Measurements from ENCODE around the gene AP1G1. TPM values are rescaled to one million over a fixed set of nuclear protein-coding genes. Genes with fewer than 3 reads are reported as not detected.

Gene AP1G1
- total RNA-seq, 1 experiment from 2014 or later: 79.2 TPM

GRCh38 chr16:71843572-71843971, 34.9 kb upstream of the AP1G1 start:
- H3K27ac ChIP-seq (ENCODE audit: insufficient read length, low read depth, low read length): no peak overlapping the region
- no CpG with 5 or more reads among the region's 2 CpGs for WGBS (ENCODE audit: extremely low coverage, insufficient read length, low lambda C conversion rate)

More at GRCh38 chr16:71843572-71843971, 34.9 kb upstream of the AP1G1 start:
- H3K9me3 ChIP-seq (ENCODE audit: control insufficient read depth, low read depth, low read length): no peaks in the 10 kb centered on the region
- Mint-ChIP-seq H3K27me3 (ENCODE audit: low read depth) (no peaks in the 10 kb centered on the region), H3K4me1 (peaks cover 8 to 13% of the 10 kb centered on the region in 2 experiments), H3K9me3 (no peaks in the 10 kb centered on the region), H3K36me3 (ENCODE audit: insufficient read depth in 1 of 3, low read depth in 3 of 3) (peaks cover 5 to 7% (median 6%) of the 10 kb centered on the region in 3 experiments; a peak in 5 of 7 replicates), H3K4me3 (0 out of 5 replicates have a peak overlapping the region, but pooled peaks of 1 of the 2 experiments have one; percentile 52), H3K27ac (no peak overlapping the region)
- no peaks in the 10 kb centered on the region for H3K27me3 ChIP-seq (ENCODE audit: insufficient read depth, low read length)
- H3K23ac ChIP-seq (ENCODE audit: insufficient read length, low read depth, low read length): no peak overlapping the region
- H2BK120ac ChIP-seq (ENCODE audit: low read depth, low read length, poor library complexity, severe bottlenecking): no peak overlapping the region
- H4K5ac ChIP-seq (ENCODE audit: insufficient read length, low read depth, low read length): no peak overlapping the region
- H3K4ac ChIP-seq (ENCODE audit: low read depth, low read length): no peak overlapping the region
- no peak overlapping the region for H2BK5ac ChIP-seq (ENCODE audit: insufficient read length, low read length)
- no peak overlapping the region for H2BK15ac ChIP-seq (ENCODE audit: low read depth, low read length)
- peaks cover 12% of the 10 kb centered on the region; the same call in 1 of the 2 replicates for H3K79me2 ChIP-seq (ENCODE audit: insufficient read depth, low read length)
- H2BK20ac ChIP-seq (ENCODE audit: low read depth, low read length, poor library complexity, severe bottlenecking): no peak overlapping the region
- H4K91ac ChIP-seq (ENCODE audit: insufficient read length, low read depth, low read length): no peak overlapping the region
- no peaks in the 10 kb centered on the region for H4K20me1 ChIP-seq (ENCODE audit: control insufficient read depth, insufficient read depth, insufficient read length)
- peaks cover 5% of the 10 kb centered on the region for H3K23me2 ChIP-seq (ENCODE audit: insufficient read length, low read depth, low read length, poor library complexity, severe bottlenecking)
- no peak overlapping the region for H2BK12ac ChIP-seq (ENCODE audit: insufficient read length, low read depth, low read length)
- H3K4me2 ChIP-seq (ENCODE audit: insufficient read depth, insufficient read length, low read length): no peak overlapping the region
- no peaks in the 10 kb centered on the region for H3K79me1 ChIP-seq (ENCODE audit: insufficient read depth, low read depth, low read length, poor library complexity, severe bottlenecking)
- no peak for DNase-seq
- TF ChIP-seq CTCF (conservative IDR thresholded peaks at IDR 0.05): no peak
- no peak overlapping the region for H3K14ac ChIP-seq (ENCODE audit: insufficient read depth, low read length)
- H4K8ac ChIP-seq (replicated peaks; ENCODE audit: insufficient read length, low read depth, low read length): no peak overlapping the region
- H3K18ac ChIP-seq (ENCODE audit: insufficient read length, low read depth, low read length): no peak overlapping the region
- H2AFZ ChIP-seq (ENCODE audit: low read length): no peak overlapping the region
- no peak overlapping the region for H3T11ph ChIP-seq (ENCODE audit: low read length)
- no peak overlapping the region for H3K56ac ChIP-seq (ENCODE audit: insufficient read length, low read depth, low read length)
- H3K9ac ChIP-seq (ENCODE audit: extremely low read depth, insufficient read length, low read length): no peak overlapping the region
- H2AK5ac ChIP-seq (ENCODE audit: insufficient read length, low read length): no peak overlapping the region
- peaks cover 3% of the 10 kb centered on the region; the same call in 1 of the 2 replicates for H3K4me1 ChIP-seq (ENCODE audit: insufficient read depth, low read length)

All from H9 (cell line).